ENCODE data around the gene TSPY10.
"Not testable (repeated sequence)": the region's sequence is repeated elsewhere in the genome, so short reads cannot be mapped to it uniquely, and the experiment has no call there.

The TSPY10 gene, protein sequence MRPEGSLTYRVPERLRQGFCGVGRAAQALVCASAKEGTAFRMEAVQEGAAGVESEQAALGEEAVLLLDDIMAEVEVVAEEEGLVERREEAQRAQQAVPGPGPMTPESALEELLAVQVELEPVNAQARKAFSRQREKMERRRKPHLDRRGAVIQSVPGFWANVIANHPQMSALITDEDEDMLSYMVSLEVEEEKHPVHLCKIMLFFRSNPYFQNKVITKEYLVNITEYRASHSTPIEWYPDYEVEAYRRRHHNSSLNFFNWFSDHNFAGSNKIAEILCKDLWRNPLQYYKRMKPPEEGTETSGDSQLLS

DNA sequence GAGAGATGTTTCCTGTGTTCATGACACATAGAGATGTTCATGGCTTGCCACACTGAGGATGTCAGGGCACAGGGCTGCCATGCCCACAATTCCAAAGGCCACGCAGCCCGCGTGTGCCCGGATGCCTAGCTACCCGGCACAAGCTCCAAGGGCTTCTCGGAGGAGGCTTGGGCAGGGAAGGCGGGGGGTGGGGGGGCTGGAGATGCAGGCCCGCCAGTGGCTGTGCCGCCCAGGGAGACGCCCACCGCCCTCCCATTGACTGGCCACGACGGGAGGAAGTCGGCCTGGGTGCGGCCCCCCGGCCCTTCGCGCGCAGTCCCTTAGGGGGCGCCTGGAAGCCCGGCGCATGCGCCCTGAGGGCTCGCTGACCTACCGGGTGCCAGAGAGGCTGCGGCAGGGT, at the start of gene TSPY10:
TSPY10 (plus strand) TSS at position 301 of the 400 bp plus-strand sequence; CDS start at position 347, 46 bp downstream.
- DNase-seq (ENCODE audit: low read depth in 1 of 2, low spot score in 1 of 2); in situ Hi-C loops (cut with HindIII; ENCODE audit: low pct_unique_long_range_greater_than_20kb, low sequenced_read_pairs): not testable (repeated sequence)

DNA sequence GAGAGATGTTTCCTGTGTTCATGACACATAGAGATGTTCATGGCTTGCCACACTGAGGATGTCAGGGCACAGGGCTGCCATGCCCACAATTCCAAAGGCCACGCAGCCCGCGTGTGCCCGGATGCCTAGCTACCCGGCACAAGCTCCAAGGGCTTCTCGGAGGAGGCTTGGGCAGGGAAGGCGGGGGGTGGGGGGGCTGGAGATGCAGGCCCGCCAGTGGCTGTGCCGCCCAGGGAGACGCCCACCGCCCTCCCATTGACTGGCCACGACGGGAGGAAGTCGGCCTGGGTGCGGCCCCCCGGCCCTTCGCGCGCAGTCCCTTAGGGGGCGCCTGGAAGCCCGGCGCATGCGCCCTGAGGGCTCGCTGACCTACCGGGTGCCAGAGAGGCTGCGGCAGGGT, 40.7 kb upstream of the TSPY10 start, which contains the start of gene TSPY9:
TSPY9 (plus strand) TSS at position 301 of the 400 bp plus-strand sequence; CDS start at position 347, 46 bp downstream.
- DNase-seq (ENCODE audit: low read depth in 1 of 2, low spot score in 1 of 2); in situ Hi-C loops (cut with HindIII; ENCODE audit: low pct_unique_long_range_greater_than_20kb, low sequenced_read_pairs): not testable (repeated sequence)

DNA sequence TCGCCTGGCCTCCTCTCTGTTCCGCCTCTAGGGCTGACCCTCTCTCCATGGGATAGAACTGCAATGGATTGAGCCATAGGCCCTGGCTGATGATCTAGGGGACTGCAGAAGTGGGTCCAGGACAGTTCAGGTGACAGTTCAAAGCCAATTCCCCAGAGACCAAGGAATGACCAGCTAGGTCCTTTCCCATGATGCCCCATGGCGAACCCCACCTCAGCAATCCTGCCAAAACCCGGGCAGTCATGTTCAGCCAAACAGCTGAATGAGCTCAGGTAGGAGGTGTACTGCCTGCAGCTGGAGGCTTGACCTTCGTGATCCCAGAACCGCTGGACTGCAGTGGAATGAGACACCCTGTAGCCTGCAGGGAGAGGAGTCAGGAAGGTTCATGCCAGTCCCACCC, 23.3 kb upstream of the TSPY10 start:
- in situ Hi-C loops (cut with HindIII; ENCODE audit: low pct_unique_long_range_greater_than_20kb, low sequenced_read_pairs); DNase-seq (ENCODE audit: low read depth in 1 of 2, low spot score in 1 of 2): not testable (repeated sequence)

DNA sequence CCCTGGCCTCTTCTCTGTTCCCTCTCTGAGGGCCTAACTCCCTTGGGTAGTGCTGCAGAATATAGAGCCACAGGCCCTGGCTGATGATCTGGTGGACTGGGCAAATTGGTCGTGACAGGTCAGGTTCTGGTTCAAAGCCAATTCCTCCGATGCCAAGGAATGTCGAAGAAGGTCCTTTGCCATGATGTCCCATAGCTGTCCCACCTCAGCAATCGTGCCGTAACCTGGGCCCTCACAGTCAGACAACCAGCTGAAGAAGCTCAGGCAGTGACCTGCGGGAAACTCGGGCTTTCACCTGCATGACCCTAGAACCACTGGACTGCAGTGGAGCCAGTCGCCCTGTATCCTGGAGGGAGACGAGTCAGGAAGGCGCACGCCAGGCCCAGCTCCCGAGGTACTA, 11.4 kb upstream of the TSPY10 start:
- in situ Hi-C loops (cut with HindIII; ENCODE audit: low pct_unique_long_range_greater_than_20kb, low sequenced_read_pairs): not testable (repeated sequence)

More for the DNA sequence above, 11.4 kb upstream of the TSPY10 start:
- not testable (repeated sequence) for DNase-seq (ENCODE audit: low read depth in 1 of 2, low spot score in 1 of 2)
